Upper lobe of left lung (tissue), 6 donors: ENCODE results near the gene UBA6. TPM values are rescaled to one million over a fixed set of nuclear protein-coding genes. Genes with fewer than 3 reads are reported as not detected.

Experiments
- ATAC-seq, 2 donors: fragments of 200-7000 bp; cut with Tn5 transposase; one replicate each; pipeline ENCODE4 v1.9.1; 2022; ENCODE audit warnings: mild to moderate bottlenecking in 2 of 2, moderate library complexity in 2 of 2; ENCODE audit not compliant: low FRiP score in 2 of 2
- DNase-seq, 2 donors: peaks; one replicate each; pipeline ENCODE4 v3.0.0-alpha.2; 2019 to 2020
- H3K27ac ChIP-seq, 4 donors: fragments of 200-600 bp; sonication (generic); one replicate each; pipeline ENCODE4 v1.5.1; 2016 to 2019
- H3K27me3 ChIP-seq, 4 donors: fragments of 200-600 bp; sonication (generic); one replicate each; pipeline ENCODE4 v1.5.1; 2017 to 2019
- H3K36me3 ChIP-seq, 4 donors: fragments of 200-600 bp; sonication (generic); one replicate each; pipeline ENCODE4 v1.5.1; 2016 to 2019
- H3K4me1 ChIP-seq, 4 donors: fragments of 200-600 bp; sonication (generic); one replicate each; pipeline ENCODE4 v1.5.1; 2018 to 2019
- H3K4me3 ChIP-seq, 4 donors: fragments of 200-600 bp; sonication (generic); one replicate each; pipeline ENCODE4 v1.5.1; 2017 to 2019; ENCODE audit warnings: mild to moderate bottlenecking in 2 of 4, moderate library complexity in 1 of 4
- H3K9me3 ChIP-seq, 4 donors: fragments of 200-600 bp; sonication (generic); one replicate each; pipeline ENCODE4 v1.5.1; 2018 to 2019
- CTCF ChIP-seq, 6 experiments: fragments of 450-650 bp in 4 of 6; fragments of 200-600 bp in 2 of 6; sonication (generic) in 2 of 6; IDR thresholded peaks; one replicate each; pipeline ENCODE4 v1.5.1; 2016 to 2019; ENCODE audit warnings: antibody characterized with exemption in 6 of 6
- EP300 ChIP-seq, 4 donors: sonication (generic); formaldehyde crosslinking; IDR thresholded peaks; one replicate each; pipeline ENCODE4 v1.5.1; 2017; ENCODE audit warnings: antibody characterized with exemption in 4 of 4, control low read depth in 2 of 4
- POLR2A ChIP-seq, 4 donors: fragments of 450-650 bp; IDR thresholded peaks; one replicate each; pipeline ENCODE4 v1.5.1; 2016 to 2017; ENCODE audit warnings: antibody characterized with exemption in 4 of 4, mild to moderate bottlenecking in 2 of 4
- POLR2AphosphoS5 ChIP-seq, 2 donors: sonication (generic); formaldehyde crosslinking; IDR thresholded peaks; one replicate each; pipeline ENCODE4 v1.5.1; 2017; ENCODE audit warnings: antibody characterized with exemption in 2 of 2
- WGBS, 2 donors: methylation state at CpG; one replicate each; pipeline ENCODE4 v1.1.5; 2017 to 2018; 5-methylcytosine and 5-hydroxymethylcytosine counted together
- total RNA-seq, 6 donors: library from RNA; depleted of rRNA in 4 of 6; stranded (reverse); fragments of >200 nt in 4 of 6; gene quantifications; one replicate each; pipeline versions ENCODE4 v1.1.0 to v1.2.1, GENCODE V29; 2016 to 2021
- donor health status: DM: no; HTN: no; CAD: no; lungs with moderate emphysema.
- donor health status: DM: no; HTN: yes; CAD: no; lungs with severe emphysema.

UBA6 gene
- total RNA-seq, 6 donors from 2014 or later: 13.9 to 63.9 (median 45.2) TPM

GRCh38 chr4:67727124-67727850 lies 26.3 kb upstream of the UBA6 start:
- H3K27me3 ChIP-seq: no peaks in the 10 kb centered on the region
- no peaks in the 10 kb centered on the region for H3K4me1 ChIP-seq
- H3K27ac ChIP-seq: no peak overlapping the region
- 58 to 59% methylated on average over 4 of the region's 4 CpGs for WGBS, 2 donors
- H3K9me3 ChIP-seq: peaks cover 0 to 6% (median 0%) of the 10 kb centered on the region in 4 donors
- TF ChIP-seq POLR2A (IDR thresholded peaks at IDR 0.05) (no peak), POLR2AphosphoS5 (IDR thresholded peaks at IDR 0.05) (no peak), EP300 (IDR thresholded peaks at IDR 0.05) (no peak), CTCF (IDR thresholded peaks at IDR 0.05) (no peak)
- ATAC-seq (no peak), DNase-seq (no peak)
- no peaks in the 10 kb centered on the region for H3K36me3 ChIP-seq
- no peak overlapping the region for H3K4me3 ChIP-seq

- H3K36me3 ChIP-seq: no peaks in the 10 kb centered on the region
- WGBS, 2 donors: 92 to 94% methylated on average over 4 of the region's 4 CpGs
- no peak for DNase-seq
- H3K4me1 ChIP-seq: no peaks in the 10 kb centered on the region
- peaks cover 0 to 6% (median 0%) of the 10 kb centered on the region in 4 donors for H3K9me3 ChIP-seq
- no peak overlapping the region for H3K4me3 ChIP-seq
- H3K27me3 ChIP-seq: no peaks in the 10 kb centered on the region
- no peak for ATAC-seq
- no peak for TF ChIP-seq POLR2AphosphoS5 (IDR thresholded peaks at IDR 0.05)
- no peak for TF ChIP-seq POLR2A (IDR thresholded peaks at IDR 0.05)
- no peak overlapping the region for H3K27ac ChIP-seq
Measured at GRCh38 chr4:67725981-67726380, 25.0 kb upstream of the UBA6 start.

GRCh38 chr4:67725132-67725531 lies 24.2 kb upstream of the UBA6 start:
- no peak overlapping the region for H3K27ac ChIP-seq
- H3K9me3 ChIP-seq: peaks cover 0 to 6% (median 0%) of the 10 kb centered on the region in 4 donors
- DNase-seq: no peak
- H3K36me3 ChIP-seq: peaks cover 0 to 4% (median 0%) of the 10 kb centered on the region in 4 donors
- H3K4me3 ChIP-seq: no peak overlapping the region
- TF ChIP-seq POLR2AphosphoS5 (IDR thresholded peaks at IDR 0.05) (no peak), CTCF (IDR thresholded peaks at IDR 0.05) (no peak), EP300 (IDR thresholded peaks at IDR 0.05) (no peak), POLR2A (IDR thresholded peaks at IDR 0.05) (no peak)
- H3K4me1 ChIP-seq: no peaks in the 10 kb centered on the region
- WGBS, 2 donors: 91 to 100% methylated on average over 1 of the region's 1 CpG
- ATAC-seq: no peak
- no peaks in the 10 kb centered on the region for H3K27me3 ChIP-seq

GRCh38 chr4:67723949-67724348 lies 23.0 kb upstream of the UBA6 start:
- H3K36me3 ChIP-seq: peaks cover 0 to 4% (median 0%) of the 10 kb centered on the region in 4 donors
- no peaks in the 10 kb centered on the region for H3K27me3 ChIP-seq
- peak in 1 of 2 donors; percentile 62 for DNase-seq
- 90 to 92% methylated on average over 10 of the region's 10 CpGs for WGBS, 2 donors
- H3K4me3 ChIP-seq: no peak overlapping the region
- H3K9me3 ChIP-seq: peaks cover 0 to 6% (median 0%) of the 10 kb centered on the region in 4 donors
- H3K4me1 ChIP-seq: no peaks in the 10 kb centered on the region
- no peak overlapping the region for H3K27ac ChIP-seq
- no peak for ATAC-seq
- no peak for TF ChIP-seq EP300 (IDR thresholded peaks at IDR 0.05)
- no peak for TF ChIP-seq POLR2A (IDR thresholded peaks at IDR 0.05)
- TF ChIP-seq POLR2AphosphoS5 (IDR thresholded peaks at IDR 0.05): no peak
- no peak for TF ChIP-seq CTCF (IDR thresholded peaks at IDR 0.05)

GRCh38 chr4:67723341-67723740 lies 22.4 kb upstream of the UBA6 start:
- DNase-seq: no peak
- Histone ChIP-seq H3K4me1 (no peaks in the 10 kb centered on the region), H3K27me3 (no peaks in the 10 kb centered on the region), H3K36me3 (peaks cover 0 to 4% (median 0%) of the 10 kb centered on the region in 4 donors), H3K9me3 (peaks cover 0 to 6% (median 0%) of the 10 kb centered on the region in 4 donors), H3K4me3 (no peak overlapping the region), H3K27ac (no peak overlapping the region)
- WGBS, 2 donors: 95 to 97% methylated on average over 5 of the region's 5 CpGs
- peak in 1 of 2 donors; percentile 56 for ATAC-seq
- TF ChIP-seq CTCF (IDR thresholded peaks at IDR 0.05) (no peak), POLR2AphosphoS5 (IDR thresholded peaks at IDR 0.05) (no peak)
